GM12878 (cell line): ENCODE measurements around the gene PTPRN2. TPM values are rescaled to one million over a fixed set of nuclear protein-coding genes. Genes with fewer than 3 reads are reported as not detected.

Experiments
- ATAC-seq: fragments of 200-7000 bp; cut with Tn5 transposase; 3 replicates; pipeline ENCODE4 v1.9.1; 2020; ENCODE audit warnings: mild to moderate bottlenecking, moderate library complexity
- BruUV-seq: library from RNA; stranded (reverse); fragments of 400-500 nt; replicated peaks from 2 replicates; lab custom pipeline; 2021; lab: Mats Ljungman, UMichigan
- CTCF ChIA-PET: fragments of 300-600 bp; sonication (Branson Sonifier 250); formaldehyde crosslinking; extraction: SDS; loops from one replicate; lab custom pipeline; 2021; ENCODE audit warnings: inconsistent platforms; lab: Yijun Ruan, JAX
- POLR2A ChIA-PET: fragments of 350-600 bp; formaldehyde crosslinking; extraction: SDS; loops from one replicate; lab custom pipeline; 2021; ENCODE audit warnings: inconsistent platforms; lab: Charles Lee
- RAD21 ChIA-PET: fragments of 300-600 bp; sonication (Branson Sonifier 250); formaldehyde crosslinking; loops from one replicate; lab custom pipeline; 2023; ENCODE audit warnings: antibody characterized with exemption; ENCODE audit not compliant: unreplicated experiment; lab: Charles Lee
- SMC1A ChIA-PET: fragments of 300-600 bp; sonication (Branson Sonifier 250); formaldehyde crosslinking; loops from one replicate; lab custom pipeline; 2023; ENCODE audit not compliant: unreplicated experiment, uncharacterized antibody; lab: Charles Lee
- DNase-seq: peaks from one replicate; pipeline ENCODE4 v3.0.0-alpha.2; 2011; ENCODE audit warnings: low read depth, low spot score
- FAIRE-seq: peaks from 3 replicates; lab custom pipeline; 2011; peaks lifted over from hg19 to GRCh38; lab: Jason Lieb, UNC
- H2AFZ ChIP-seq: 2 replicates; pipeline ENCODE4 v1.6.0; 2011; ENCODE audit warnings: low read depth, low read length, control low read depth; ENCODE audit not compliant: control insufficient read depth
- H3K27ac ChIP-seq: 2 replicates; pipeline ENCODE4 v1.5.1; 2011; ENCODE audit warnings: control low read depth; ENCODE audit not compliant: control insufficient read depth, insufficient read depth
- H3K27me3 ChIP-seq, 2 experiments: replicated peaks in 1 of 2; 2 replicates each; pipeline versions ENCODE4 v1.6.0 to v1.6.1; 2011; ENCODE audit warnings: low read length in 1 of 2; ENCODE audit not compliant: control insufficient read depth in 2 of 2, insufficient read depth in 2 of 2
- H3K36me3 ChIP-seq, 2 experiments: 2 replicates each; pipeline ENCODE4 v1.5.1; 2011; ENCODE audit warnings: low read length in 1 of 2; ENCODE audit not compliant: control insufficient read depth in 2 of 2, insufficient read depth in 2 of 2
- H3K4me1 ChIP-seq: 2 replicates; pipeline ENCODE4 v1.6.1; 2011; ENCODE audit warnings: mild to moderate bottlenecking, low read length, moderate library complexity, mixed read lengths; ENCODE audit not compliant: control insufficient read depth, insufficient read depth
- H3K4me2 ChIP-seq: 2 replicates; pipeline ENCODE4 v1.6.0; 2011; ENCODE audit warnings: control low read depth; ENCODE audit not compliant: control insufficient read depth, insufficient read depth
- H3K4me3 ChIP-seq: fragments of 200-600 bp; sonication (generic); 2 replicates; pipeline ENCODE4 v1.5.1; 2016
- H3K79me2 ChIP-seq: 2 replicates; pipeline ENCODE4 v1.6.0; 2011; ENCODE audit warnings: low read length; ENCODE audit not compliant: control insufficient read depth, insufficient read depth
- H3K9ac ChIP-seq: 2 replicates; pipeline ENCODE4 v1.8.0; 2011; ENCODE audit warnings: low read length, control low read depth, mixed read lengths; ENCODE audit not compliant: control insufficient read depth, insufficient read depth
- H3K9me3 ChIP-seq: replicated peaks from 3 replicates; pipeline ENCODE4 v1.5.1; 2011; ENCODE audit warnings: mild to moderate bottlenecking, low read length; ENCODE audit not compliant: control insufficient read depth, insufficient read depth
- H4K20me1 ChIP-seq: 2 replicates; pipeline ENCODE4 v1.6.0; 2011; ENCODE audit not compliant: control insufficient read depth, insufficient read depth
- MEF2A ChIP-seq: IDR thresholded peaks from 2 replicates; pipeline ENCODE4 v1.6.1; 2011; ENCODE audit warnings: low read depth, mild to moderate bottlenecking, low read length, moderate library complexity; ENCODE audit not compliant: insufficient read depth
- PKNOX1 ChIP-seq: fragments of 450-650 bp; IDR thresholded peaks from 2 replicates; pipeline ENCODE4 v1.6.1; 2016; ENCODE audit warnings: mild to moderate bottlenecking
- USF2 ChIP-seq: IDR thresholded peaks from 2 replicates; pipeline ENCODE4 v1.6.1; 2011; ENCODE audit warnings: low read depth, low read length, improper control_type of control experiment, borderline replicate concordance
- ZSCAN29 ChIP-seq: fragments of 450-650 bp; IDR thresholded peaks from 2 replicates; pipeline ENCODE4 v1.6.1; 2017; ENCODE audit warnings: mild to moderate bottlenecking, moderate library complexity
- WGBS: methylation state at CpG from one replicate; pipeline ENCODE4 v1.1.6; 2016; ENCODE audit warnings: low lambda C conversion rate; ENCODE audit not compliant: insufficient replicate concordance, insufficient coverage; ENCODE audit errors: missing lambda C conversion rate; 5-methylcytosine and 5-hydroxymethylcytosine counted together
- in situ Hi-C: fragments of 300-500 bp; cut with MboI; formaldehyde crosslinking; loops from 9 replicates; pipeline ENCODE4 v1.14.3; 2018; ENCODE audit warnings: mixed read lengths
- intact Hi-C: fragments of 100-400 bp; cut with micrococcal nuclease; formaldehyde crosslinking; loops from one replicate; pipeline ENCODE4 v1.14.2; 2022; ENCODE audit not compliant: unreplicated experiment
- polyA plus RNA-seq, 11 experiments: library from polyadenylated mRNA; depleted of rRNA in 4 of 11; unstranded in 6 of 11; stranded (reverse) in 5 of 11; fragments of >200 nt; fragmentation: Nextera tagmentation in 4 of 11; fragmentation: Illumina TruSeq in 1 of 11; extraction: Ambion mirVana in 4 of 11; extraction: Trizol in 1 of 11; gene quantifications; 1 replicate in 1 of 11; 2 replicates in 10 of 11; pipeline versions ENCODE4 v1.2.1 to v1.2.3, GENCODE V29; 2011 to 2016; ENCODE audit warnings: inconsistent platforms in 2 of 11, missing spikeins in 2 of 11, low read depth in 1 of 11
- total RNA-seq, 4 experiments: library from RNA; depleted of rRNA in 3 of 4; stranded (reverse); fragments of >200 nt in 3 of 4; fragmentation: Illumina TruSeq in 1 of 4; extraction: Trizol in 1 of 4; gene quantifications; 2 replicates each; pipeline versions ENCODE4 v1.2.1 to v1.2.3, GENCODE V29; 2013 to 2021

The PTPRN2 gene
- total and polyA plus RNA-seq, 10 of the 15 experiments (the other 5 are each of a cell fraction or from before 2014, with no cell fraction given), result 5.4 TPM; not detected in 9

- ATAC-seq, result no peak
These were observed 657.2 kb downstream of the PTPRN2 start for GRCh38 chr7:157930441-157930840.

More at GRCh38 chr7:157930441-157930840, 657.2 kb downstream of the PTPRN2 start:
- H3K4me2 ChIP-seq, result no peak overlapping the region
- H3K27ac ChIP-seq, result no peak overlapping the region
- no peak for FAIRE-seq
- 50% methylated on average over 6 of the region's 6 CpGs for WGBS
- DNase-seq, result no peak
- H3K27me3 ChIP-seq, result no peaks in the 10 kb centered on the region
- H2AFZ ChIP-seq, result no peak overlapping the region
- ChIA-PET CTCF (no interaction called here), SMC1A (no interaction called here), POLR2A (no interaction called here), RAD21 (no interaction called here)
- no peaks in the 10 kb centered on the region for H3K79me2 ChIP-seq
- TF ChIP-seq ZSCAN29, result no peak
- TF ChIP-seq PKNOX1, result no peak
- TF ChIP-seq USF2, result no peak
- TF ChIP-seq MEF2A, result no peak
- no peaks in the 10 kb centered on the region for H3K36me3 ChIP-seq
- H3K9ac ChIP-seq, result no peak overlapping the region
- H4K20me1 ChIP-seq, result no peaks in the 10 kb centered on the region
- no peak overlapping the region for H3K4me3 ChIP-seq
- in situ Hi-C loops (no loop called here), intact Hi-C loops (no loop called here)
- no peaks in the 10 kb centered on the region for H3K4me1 ChIP-seq
- H3K9me3 ChIP-seq, result no peaks in the 10 kb centered on the region; the same call in 2 of the 3 replicates
- no TSS peak for BruUV-seq
